ENCODE data around the gene NINL.
A peak's percentile ranks its signal among the peaks of the same experiment; 100 is the strongest.

The NINL gene

GRCh38 chr20:25481235-25481917, 104.0 kb downstream of the NINL start:
- H3K27me3 ChIP-seq (replicated peaks) = no peaks in the 10 kb centered on the region
- in situ Hi-C loops (cut with HindIII; ENCODE audit: low pct_ligation_motif_present, low sequenced_read_pairs) = no loop called here
- H3K36me3 ChIP-seq (replicated peaks) = peaks cover 7% of the 10 kb centered on the region
- no peak overlapping the region for H3K4me3 ChIP-seq (ENCODE audit: low read depth, low read length)
- H3K27ac ChIP-seq = no peak overlapping the region
- DNase-seq = no peak
- peak; percentile 44 for TF ChIP-seq CTCF (IDR thresholded peaks at IDR 0.05; ENCODE audit: low read depth, low read length, missing control alignments)

DNA sequence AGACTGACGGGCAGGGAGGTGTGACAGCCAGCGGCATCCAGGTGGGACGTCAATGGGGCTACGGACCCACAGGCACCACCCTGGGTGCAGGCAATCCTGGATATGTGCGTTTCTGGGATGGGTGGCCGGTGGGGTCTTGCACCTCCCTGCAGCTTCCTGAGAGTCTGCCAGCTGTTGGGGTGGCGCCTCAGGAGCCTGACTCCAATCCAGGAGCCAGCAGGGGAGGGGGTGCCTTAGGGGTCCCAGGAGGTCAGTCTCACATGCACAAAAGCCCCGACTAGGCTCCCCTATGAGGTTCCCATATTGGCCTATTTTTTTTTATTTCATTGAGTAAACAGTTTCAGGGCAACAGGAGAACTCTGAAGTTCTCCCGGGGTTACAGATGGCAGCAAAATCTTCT, 104.5 kb downstream of the NINL start:
- H3K27ac ChIP-seq = no peak overlapping the region
- no peak for TF ChIP-seq CTCF (IDR thresholded peaks at IDR 0.05; ENCODE audit: low read depth, low read length, missing control alignments)
- no peak overlapping the region for H3K4me3 ChIP-seq (ENCODE audit: low read depth, low read length)
- DNase-seq = no peak
- in situ Hi-C loops (cut with HindIII; ENCODE audit: low pct_ligation_motif_present, low sequenced_read_pairs) = no loop called here
- H3K27me3 ChIP-seq (replicated peaks) = no peaks in the 10 kb centered on the region
- peaks cover 7% of the 10 kb centered on the region for H3K36me3 ChIP-seq (replicated peaks)

DNA sequence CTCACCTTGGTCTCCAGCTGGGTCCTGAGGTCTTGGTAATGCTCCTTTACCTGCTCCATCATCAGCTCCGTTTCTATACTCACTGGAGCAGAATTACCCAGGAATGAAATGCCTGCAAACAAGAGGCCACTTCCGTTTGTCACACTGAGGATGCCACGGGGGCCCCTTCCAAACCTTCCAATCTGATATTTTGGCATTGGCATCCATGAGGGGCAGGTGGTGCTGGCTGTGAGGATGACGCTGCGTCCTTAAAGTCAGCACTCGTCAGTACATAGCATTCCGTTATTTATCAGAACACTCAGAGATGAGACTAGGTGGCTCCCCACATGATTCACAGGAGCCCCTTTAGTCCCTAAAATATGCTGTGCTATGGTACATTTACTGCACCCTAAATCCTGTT, 105.2 kb downstream of the NINL start:
- TF ChIP-seq CTCF (IDR thresholded peaks at IDR 0.05; ENCODE audit: low read depth, low read length, missing control alignments) = no peak
- no peak overlapping the region for H3K4me3 ChIP-seq (ENCODE audit: low read depth, low read length)
- no peak overlapping the region for H3K27ac ChIP-seq
- in situ Hi-C loops (cut with HindIII; ENCODE audit: low pct_ligation_motif_present, low sequenced_read_pairs) = no loop called here
- peaks cover 7% of the 10 kb centered on the region for H3K36me3 ChIP-seq (replicated peaks)
- DNase-seq = no peak
- H3K27me3 ChIP-seq (replicated peaks) = no peaks in the 10 kb centered on the region

- in situ Hi-C loops (cut with HindIII; ENCODE audit: low pct_ligation_motif_present, low sequenced_read_pairs) = no loop called here
- Histone ChIP-seq H3K27ac (no peak overlapping the region), H3K4me3 (ENCODE audit: low read depth, low read length) (no peak overlapping the region), H3K27me3 (replicated peaks) (no peaks in the 10 kb centered on the region), H3K36me3 (replicated peaks) (peaks cover 7% of the 10 kb centered on the region)
- TF ChIP-seq CTCF (IDR thresholded peaks at IDR 0.05; ENCODE audit: low read depth, low read length, missing control alignments) = no peak
- DNase-seq = no peak
Measured at GRCh38 chr20:25479638-25480037, 105.7 kb downstream of the NINL start.

- DNase-seq = no peak
- no peaks in the 10 kb centered on the region for H3K27me3 ChIP-seq (replicated peaks)
- H3K27ac ChIP-seq = no peak overlapping the region
- no peak overlapping the region for H3K4me3 ChIP-seq (ENCODE audit: low read depth, low read length)
- TF ChIP-seq CTCF (IDR thresholded peaks at IDR 0.05; ENCODE audit: low read depth, low read length, missing control alignments) = no peak
- H3K36me3 ChIP-seq (replicated peaks) = peaks cover 7% of the 10 kb centered on the region
- in situ Hi-C loops (cut with HindIII; ENCODE audit: low pct_ligation_motif_present, low sequenced_read_pairs) = no loop called here
Measured at GRCh38 chr20:25478889-25479568, 106.3 kb downstream of the NINL start.

Measured in brain microvascular endothelial cell (primary cell).